Upper lobe of left lung (tissue), 4 donors: ENCODE data around the gene SHISA5.

Source experiments
- CTCF ChIP-seq, 6 experiments: fragments of 450-650 bp in 4 of 6; fragments of 200-600 bp in 2 of 6; sonication (generic) in 2 of 6; IDR thresholded peaks; one replicate each; pipeline ENCODE4 v1.5.1; 2016 to 2019; ENCODE audit warnings: antibody characterized with exemption in 6 of 6
- EP300 ChIP-seq, 4 donors: sonication (generic); formaldehyde crosslinking; IDR thresholded peaks; one replicate each; pipeline ENCODE4 v1.5.1; 2017; ENCODE audit warnings: antibody characterized with exemption in 4 of 4, control low read depth in 2 of 4
- POLR2A ChIP-seq, 4 donors: fragments of 450-650 bp; IDR thresholded peaks; one replicate each; pipeline ENCODE4 v1.5.1; 2016 to 2017; ENCODE audit warnings: antibody characterized with exemption in 4 of 4, mild to moderate bottlenecking in 2 of 4
- POLR2AphosphoS5 ChIP-seq, 2 donors: sonication (generic); formaldehyde crosslinking; IDR thresholded peaks; one replicate each; pipeline ENCODE4 v1.5.1; 2017; ENCODE audit warnings: antibody characterized with exemption in 2 of 2

- TF ChIP-seq POLR2A (IDR thresholded peaks at IDR 0.05) (no peak), POLR2AphosphoS5 (IDR thresholded peaks at IDR 0.05) (no peak), CTCF (IDR thresholded peaks at IDR 0.05) (no peak), EP300 (IDR thresholded peaks at IDR 0.05) (no peak)
Measured at GRCh38 chr3:48552111-48552951, 48.4 kb upstream of the SHISA5 start.
